ENCODE results near the gene BACE2.

BACE2 gene

GRCh38 chr21:41318218-41318617 is 150.3 kb downstream of the BACE2 start:
- no peak overlapping the region for H3K4me3 ChIP-seq (ENCODE audit: low read length)
- no peak for TF ChIP-seq CTCF (IDR thresholded peaks at IDR 0.05; ENCODE audit: insufficient read depth, low read depth, low read length, missing control alignments)
- DNase-seq (ENCODE audit: low read depth): no peak

GRCh38 chr21:41319273-41319672 is 151.3 kb downstream of the BACE2 start:
- TF ChIP-seq CTCF (IDR thresholded peaks at IDR 0.05; ENCODE audit: insufficient read depth, low read depth, low read length, missing control alignments): no peak
- DNase-seq (ENCODE audit: low read depth): no peak
- no peak overlapping the region for H3K4me3 ChIP-seq (ENCODE audit: low read length)

GRCh38 chr21:41321211-41321907 is 153.4 kb downstream of the BACE2 start:
- no peak overlapping the region for H3K4me3 ChIP-seq (ENCODE audit: low read length)
- DNase-seq (ENCODE audit: low read depth): no peak
- no peak for TF ChIP-seq CTCF (IDR thresholded peaks at IDR 0.05; ENCODE audit: insufficient read depth, low read depth, low read length, missing control alignments)

GRCh38 chr21:41321908-41322495 is 154.0 kb downstream of the BACE2 start:
- no peak for TF ChIP-seq CTCF (IDR thresholded peaks at IDR 0.05; ENCODE audit: insufficient read depth, low read depth, low read length, missing control alignments)
- no peak for DNase-seq (ENCODE audit: low read depth)

GRCh38 chr21:41322496-41323382 is 154.8 kb downstream of the BACE2 start:
- no peak overlapping the region for H3K4me3 ChIP-seq (ENCODE audit: low read length)
- no peak for TF ChIP-seq CTCF (IDR thresholded peaks at IDR 0.05; ENCODE audit: insufficient read depth, low read depth, low read length, missing control alignments)
- no peak for DNase-seq (ENCODE audit: low read depth)

More at GRCh38 chr21:41321908-41322495, 154.0 kb downstream of the BACE2 start:
- H3K4me3 ChIP-seq (ENCODE audit: low read length): no peak overlapping the region

- no peak overlapping the region for H3K4me3 ChIP-seq (ENCODE audit: low read length)
- no peak for DNase-seq (ENCODE audit: low read depth)
- no peak for TF ChIP-seq CTCF (IDR thresholded peaks at IDR 0.05; ENCODE audit: insufficient read depth, low read depth, low read length, missing control alignments)
Measured at GRCh38 chr21:41325138-41325912, 157.4 kb downstream of the BACE2 start.
